Measurements from ENCODE around the gene TTC34.

Gene TTC34

GRCh38 chr1:2587071-2587859 lies 214.2 kb downstream of the TTC34 start:
- DNase-seq = no peak

DNA sequence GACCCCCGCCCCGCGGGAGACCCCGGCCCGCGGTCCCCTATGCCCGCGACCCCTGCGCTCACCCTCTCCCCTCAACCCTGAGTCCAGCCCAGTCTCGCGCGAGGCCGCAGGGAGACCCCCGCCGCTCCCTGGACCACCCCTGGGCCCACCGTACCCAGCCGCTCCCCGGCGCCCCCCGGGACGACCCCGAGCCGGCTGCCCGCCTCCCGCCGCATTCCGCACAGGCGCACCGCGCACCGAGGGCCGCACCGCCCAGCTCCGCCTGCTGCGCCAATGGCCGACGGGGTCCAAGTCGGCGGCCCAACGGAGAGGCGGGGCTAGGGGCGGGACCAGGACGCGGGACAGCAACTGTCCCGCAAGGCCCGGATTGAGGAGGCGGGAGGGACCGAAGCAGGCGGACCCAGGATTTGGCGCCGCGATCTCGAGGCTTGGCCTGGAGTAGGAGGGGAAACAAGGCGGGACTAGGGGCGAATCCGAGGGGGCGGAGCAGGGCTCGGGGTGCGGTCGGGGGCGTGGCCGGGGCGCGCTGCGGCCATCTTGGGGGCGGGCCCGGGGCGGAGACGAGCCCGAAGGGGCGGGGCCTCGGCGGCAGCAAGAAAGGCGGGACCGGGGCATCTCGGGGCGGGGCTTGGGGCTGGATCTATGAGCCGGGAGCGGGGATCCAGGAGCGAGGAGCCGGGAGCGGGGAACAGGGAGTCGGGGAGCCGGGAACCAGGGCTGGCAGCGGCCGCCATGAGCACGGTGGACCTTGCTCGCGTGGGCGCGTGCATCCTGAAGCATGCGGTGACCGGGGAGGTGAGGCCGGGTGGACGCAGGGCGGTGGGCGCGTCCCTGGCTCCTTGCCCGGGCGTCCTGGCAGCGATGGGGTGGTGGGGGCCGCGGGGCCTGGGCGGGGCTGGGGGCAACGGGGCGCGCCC lies 215.1 kb downstream of the TTC34 start, which contains the start of gene PRXL2B:
Gene PRXL2B, plus strand, starts transcription at position 624 of the 917 bp plus-strand sequence. Its CDS starts 109 bp downstream, at position 733.
- peak; percentile 83 for DNase-seq

Data from NCI-H1092 (cell line).